HepG2 (cell line): Measurements from ENCODE around the gene RASGRP4. TPM values are rescaled to one million over a fixed set of nuclear protein-coding genes. Genes with fewer than 3 reads are reported as not detected.
A peak's percentile ranks its signal among the peaks of the same experiment; 100 is the strongest.

Experiments used
- ATAC-seq: fragments of 200-7000 bp; cut with Tn5 transposase; 3 replicates; pipeline ENCODE4 v1.9.1; 2020; ENCODE audit warnings: mild to moderate bottlenecking, moderate library complexity
- BruUV-seq: library from RNA; stranded (reverse); fragments of 400-500 nt; replicated peaks from 2 replicates; lab custom pipeline; 2021; lab: Mats Ljungman, UMichigan
- CTCF ChIA-PET: fragments of 300-600 bp; formaldehyde crosslinking; extraction: SDS; loops from one replicate; lab custom pipeline; 2021; ENCODE audit warnings: low total read pairs, inconsistent platforms, low intra/inter-chr PET ratio; lab: Yijun Ruan, JAX
- POLR2A ChIA-PET: fragments of 350-600 bp; sonication (Branson Sonifier 250); formaldehyde crosslinking; loops from one replicate; lab custom pipeline; 2020; ENCODE audit warnings: antibody characterized with exemption, inconsistent platforms; lab: Yijun Ruan, JAX
- DNase-seq: peaks from one replicate; pipeline ENCODE4 v3.0.0-alpha.2; 2015; ENCODE audit warnings: low spot score
- FAIRE-seq: peaks from 3 replicates; lab custom pipeline; 2011; peaks lifted over from hg19 to GRCh38; lab: Jason Lieb, UNC
- H2AFZ ChIP-seq: one replicate; pipeline ENCODE4 v1.6.1; 2011; ENCODE audit warnings: low read length, inconsistent platforms
- H3K27ac ChIP-seq: fragments of 300-600 bp; 3 replicates; pipeline ENCODE4 v1.8.0; 2011; ENCODE audit warnings: mixed run types, mild to moderate bottlenecking, mixed read lengths, low read length, inconsistent platforms; ENCODE audit not compliant: insufficient read depth; ENCODE audit errors: extremely low read length
- H3K27me3 ChIP-seq, 2 experiments: fragments of 200-600 bp in 1 of 2; 2 replicates in 1 of 2; 3 replicates in 1 of 2; pipeline versions ENCODE4 v1.6.0 to v1.8.0; 2011; ENCODE audit warnings: low read length in 2 of 2, mild to moderate bottlenecking in 2 of 2, moderate library complexity in 2 of 2, inconsistent platforms in 1 of 2; ENCODE audit not compliant: insufficient read depth in 2 of 2, control insufficient read depth in 1 of 2
- H3K36me3 ChIP-seq, 2 experiments: fragments of 200-600 bp in 1 of 2; replicated peaks in 1 of 2; 2 replicates in 1 of 2; 3 replicates in 1 of 2; pipeline versions ENCODE4 v1.5.1 to v1.8.0; 2011; ENCODE audit warnings: low read length in 2 of 2, inconsistent platforms in 1 of 2; ENCODE audit not compliant: insufficient read depth in 2 of 2, control insufficient read depth in 1 of 2
- H3K4me1 ChIP-seq: 2 replicates; pipeline ENCODE4 v1.5.1; 2012; ENCODE audit warnings: low read length, inconsistent platforms; ENCODE audit not compliant: insufficient read depth
- H3K4me2 ChIP-seq: 2 replicates; pipeline ENCODE4 v1.6.0; 2011; ENCODE audit warnings: low read depth, low read length, inconsistent platforms
- H3K4me3 ChIP-seq, 3 experiments: fragments of 200-600 bp in 1 of 3; sonication (generic), shearing (Covaris generic) in 1 of 3; replicated peaks in 1 of 3; 2 replicates each; pipeline ENCODE4 v1.5.1; 2011 to 2016; ENCODE audit warnings: low read length in 3 of 3, inconsistent platforms in 2 of 3, low read depth in 2 of 3, mild to moderate bottlenecking in 2 of 3, control low read depth in 1 of 3, mixed read lengths in 1 of 3; ENCODE audit not compliant: insufficient read depth in 1 of 3
- H3K79me2 ChIP-seq: one replicate; pipeline ENCODE4 v1.6.1; 2011; ENCODE audit warnings: low read length, inconsistent platforms; ENCODE audit not compliant: insufficient read depth
- H3K9ac ChIP-seq: 2 replicates; pipeline ENCODE4 v1.6.0; 2011; ENCODE audit warnings: mild to moderate bottlenecking, low read depth, low read length, inconsistent platforms; ENCODE audit not compliant: insufficient read depth
- H3K9me3 ChIP-seq: 2 replicates; pipeline ENCODE4 v1.5.1; 2012; ENCODE audit warnings: mild to moderate bottlenecking, low read length
- H4K20me1 ChIP-seq: 2 replicates; pipeline ENCODE4 v1.6.0; 2011; ENCODE audit warnings: inconsistent platforms, mild to moderate bottlenecking, low read length, moderate library complexity; ENCODE audit not compliant: insufficient read depth
- CERS6 ChIP-seq: sonication (generic); formaldehyde crosslinking; IDR thresholded peaks from 2 replicates; pipeline ENCODE4 v1.5.0; 2020; ENCODE audit warnings: missing genetic modification reagents
- MAZ ChIP-seq, 2 experiments: sonication (generic) in 1 of 2; formaldehyde crosslinking in 1 of 2; IDR thresholded peaks; 2 replicates each; pipeline versions ENCODE4 v1.5.0 to v1.6.1; 2012 to 2020; ENCODE audit warnings: low read depth in 2 of 2, mild to moderate bottlenecking in 2 of 2, borderline replicate concordance in 1 of 2, improper control_type of control experiment in 1 of 2, low read length in 1 of 2, missing genetic modification reagents in 1 of 2, moderate library complexity in 1 of 2
- THAP7 ChIP-seq: sonication (generic); formaldehyde crosslinking; IDR thresholded peaks from 2 replicates; pipeline ENCODE4 v1.8.1; 2023; ENCODE audit warnings: mild to moderate bottlenecking, missing genetic modification reagents
- ZNF431 ChIP-seq: sonication (generic); formaldehyde crosslinking; IDR thresholded peaks from 2 replicates; pipeline ENCODE4 v1.9.0; 2022; ENCODE audit warnings: missing genetic modification reagents, low read depth, mild to moderate bottlenecking, borderline replicate concordance
- ZNF629 ChIP-seq: sonication (generic); formaldehyde crosslinking; conservative IDR thresholded peaks from 2 replicates; pipeline ENCODE4 v1.5.0; 2020; ENCODE audit warnings: missing genetic modification reagents
- WGBS: methylation state at CpG from one replicate; pipeline ENCODE4 v1.1.6; 2017; ENCODE audit warnings: low lambda C conversion rate; 5-methylcytosine and 5-hydroxymethylcytosine counted together
- in situ Hi-C: cut with HindIII; loops from 2 replicates; pipeline ENCODE4 v1.10.0; 2017; ENCODE audit warnings: low pct_unique_long_range_greater_than_20kb; ENCODE audit not compliant: extremely low pct_ligation_motif_present
- intact Hi-C: fragments of 100-400 bp; cut with micrococcal nuclease; formaldehyde crosslinking; loops from one replicate; pipeline ENCODE4 v1.10.0; 2022; ENCODE audit not compliant: unreplicated experiment
- polyA plus RNA-seq, 8 experiments: library from polyadenylated mRNA; depleted of rRNA in 3 of 8; stranded (reverse) in 7 of 8; unstranded in 1 of 8; fragments of >200 nt; fragmentation: Illumina TruSeq in 4 of 8; extraction: Trizol in 4 of 8; gene quantifications; 2 replicates each; pipeline versions ENCODE4 v1.2.1 to v1.2.3, GENCODE V29; 2011 to 2016; ENCODE audit warnings: low read depth in 4 of 8, missing spikeins in 1 of 8, mixed read lengths in 1 of 8; ENCODE audit not compliant: insufficient read depth in 1 of 8
- total RNA-seq, 5 experiments: library from RNA; depleted of rRNA; stranded (reverse); fragments of >200 nt; fragmentation: Illumina TruSeq; extraction: Trizol; gene quantifications; 2 replicates each; pipeline ENCODE4 v1.2.3, GENCODE V29; 2016; ENCODE audit warnings: low read depth in 1 of 5

RASGRP4 gene
- total and polyA plus RNA-seq, 2 of the 13 experiments (the other 11 are each of a cell fraction or from before 2014, with no cell fraction given): not detected

GRCh38 chr19:38383184-38383583, 42.8 kb downstream of the RASGRP4 start:
- intact Hi-C loops (no loop called here), in situ Hi-C loops (no loop called here)
- peaks cover 4% of the 10 kb centered on the region; the same call in 1 of the 2 replicates for H4K20me1 ChIP-seq
- ATAC-seq (no peak), FAIRE-seq (no peak)
- H3K4me3 ChIP-seq: no peak overlapping the region
- no peaks in the 10 kb centered on the region for H3K9me3 ChIP-seq
- BruUV-seq: no TSS peak
- H3K36me3 ChIP-seq: peaks cover 22 to 44% of the 10 kb centered on the region in 2 experiments
- ChIA-PET CTCF (no interaction called here), POLR2A (no interaction called here)
- peaks cover 7% of the 10 kb centered on the region for H3K4me1 ChIP-seq
- TF ChIP-seq CERS6 (CRISPR knock-in tag): no peak
- no peak for TF ChIP-seq MAZ (IDR thresholded peaks at IDR 0.05; ENCODE audit: borderline replicate concordance, low read depth, low read length)
- no peak for TF ChIP-seq MAZ (CRISPR knock-in tag; IDR thresholded peaks at IDR 0.05; ENCODE audit: low read depth)
- TF ChIP-seq, all 625 proteins: peak for 0
- Histone ChIP-seq H3K79me2 (no peaks in the 10 kb centered on the region), H3K9ac (no peak overlapping the region), H3K27me3 (peaks cover 0 to 3% of the 10 kb centered on the region in 2 experiments; a peak in 1 of 5 replicates), H2AFZ (no peak overlapping the region), H3K27ac (no peak overlapping the region), H3K4me2 (no peak overlapping the region)
- no peak for DNase-seq
- WGBS: 97% methylated on average over 5 of the region's 10 CpGs

GRCh38 chr19:38381138-38381537, 44.9 kb downstream of the RASGRP4 start:
- ChIA-PET CTCF (no interaction called here), POLR2A (interaction anchor here (0.7 kb wide), 1 partner anchor 19 kb away, joined by 3 read pairs; no protein-coding TSS in a partner anchor)
- 100% methylated on average over 9 of the region's 9 CpGs for WGBS
- no peak for FAIRE-seq
- peaks cover 23 to 55% of the 10 kb centered on the region in 2 experiments for H3K36me3 ChIP-seq
- no peak overlapping the region for H3K4me2 ChIP-seq
- in situ Hi-C loops (no loop called here), intact Hi-C loops (no loop called here)
- no peak overlapping the region for H2AFZ ChIP-seq
- H4K20me1 ChIP-seq: peaks cover 6% of the 10 kb centered on the region
- H3K27ac ChIP-seq: no peak overlapping the region
- TF ChIP-seq ZNF629 (CRISPR knock-in tag) (peak; percentile 67), THAP7 (CRISPR knock-in tag) (no peak), ZNF431 (CRISPR knock-in tag) (no peak)
- H3K27me3 ChIP-seq: no peaks in the 10 kb centered on the region
- BruUV-seq: no TSS peak
- peaks cover 10% of the 10 kb centered on the region for H3K79me2 ChIP-seq
- H3K9ac ChIP-seq: no peak overlapping the region
- H3K4me1 ChIP-seq: peaks cover 11% of the 10 kb centered on the region
- H3K9me3 ChIP-seq: no peaks in the 10 kb centered on the region
- no peak for DNase-seq
- ATAC-seq: no peak
- no peak overlapping the region for H3K4me3 ChIP-seq
